Activated CD8-positive, alpha-beta memory T cell treated with anti-CD3 and anti-CD28 coated beads, Interleukin-2, amount 10 ng/mL, durations not matched to agents 7 days and 5 days (primary cell): ENCODE results near the gene CACNA2D3. TPM values are rescaled to one million over a fixed set of nuclear protein-coding genes. Genes with fewer than 3 reads are reported as not detected.
"Not testable (repeated sequence)": the region's sequence is repeated elsewhere in the genome, so short reads cannot be mapped to it uniquely, and the experiment has no call there.

Experiments
- ATAC-seq: fragments of 150-1000 bp; cut with Tn5 transposase; one replicate; pipeline ENCODE4 v1.10.0; 2021; ENCODE audit warnings: moderate library complexity
- CTCF ChIA-PET: fragments of 350-600 bp; sonication (Branson Sonifier 250); formaldehyde crosslinking; loops from one replicate; lab custom pipeline; 2021; ENCODE audit warnings: antibody characterized with exemption; lab: Charles Lee
- DNase-seq: peaks from one replicate; pipeline ENCODE4 v3.0.0-alpha.2; 2020
- H3K27ac Mint-ChIP-seq: one replicate; pipeline ENCODE4 v1.8.0; 2021; ENCODE audit warnings: mild to moderate bottlenecking, mixed read lengths
- H3K27me3 Mint-ChIP-seq: one replicate; pipeline ENCODE4 v1.8.0; 2021; ENCODE audit warnings: mixed read lengths
- H3K36me3 Mint-ChIP-seq: one replicate; pipeline ENCODE4 v1.8.0; 2021; ENCODE audit warnings: mild to moderate bottlenecking, mixed read lengths
- H3K4me1 Mint-ChIP-seq: one replicate; pipeline ENCODE4 v1.8.0; 2021; ENCODE audit warnings: mixed read lengths
- H3K4me3 Mint-ChIP-seq: one replicate; pipeline ENCODE4 v1.8.0; 2021; ENCODE audit warnings: mild to moderate bottlenecking, moderate library complexity, mixed read lengths
- H3K9me3 Mint-ChIP-seq: one replicate; pipeline ENCODE4 v1.8.0; 2022; ENCODE audit warnings: low read depth, mixed read lengths
- total RNA-seq, 2 experiments: library from RNA; stranded (reverse); gene quantifications; one replicate each; pipeline ENCODE4 v1.2.3, GENCODE V29; 2021

Gene CACNA2D3
- total RNA-seq, 2 experiments from 2014 or later = not detected

- H3K4me3 Mint-ChIP-seq, CTCF ChIA-PET, ATAC-seq, H3K36me3 Mint-ChIP-seq, H3K4me1 Mint-ChIP-seq, H3K27ac Mint-ChIP-seq, H3K9me3 Mint-ChIP-seq, DNase-seq: not testable (repeated sequence)
- H3K27me3 Mint-ChIP-seq = peaks cover 25% of the 10 kb centered on the region
These were observed 6.2 kb upstream of the CACNA2D3 start for GRCh38 chr3:54116129-54116528.

- Mint-ChIP-seq H3K36me3 (peaks cover 2% of the 10 kb centered on the region), H3K4me1 (peaks cover 2% of the 10 kb centered on the region), H3K27me3 (peaks cover 53% of the 10 kb centered on the region), H3K27ac (no peak overlapping the region), H3K4me3 (no peak overlapping the region), H3K9me3 (no peaks in the 10 kb centered on the region)
- CTCF ChIA-PET = no interaction called here
- DNase-seq (no peak), ATAC-seq (no peak)
These were observed 1.5 kb upstream of the CACNA2D3 start for GRCh38 chr3:54120657-54121413.

GRCh38 chr3:54121414-54122323, 683 bp upstream of the CACNA2D3 start:
- no peak overlapping the region for H3K4me3 Mint-ChIP-seq
- no peak for DNase-seq
- peaks cover 2% of the 10 kb centered on the region for H3K36me3 Mint-ChIP-seq
- CTCF ChIA-PET = no interaction called here
- H3K27me3 Mint-ChIP-seq = peaks cover 54% of the 10 kb centered on the region
- H3K4me1 Mint-ChIP-seq = peaks cover 2% of the 10 kb centered on the region
- H3K9me3 Mint-ChIP-seq = no peaks in the 10 kb centered on the region
- H3K27ac Mint-ChIP-seq = no peak overlapping the region
- ATAC-seq = no peak

GRCh38 chr3:54123003-54123775, 837 bp downstream of the CACNA2D3 start:
- peaks cover 51% of the 10 kb centered on the region for H3K27me3 Mint-ChIP-seq
- H3K4me1 Mint-ChIP-seq = peaks cover 2% of the 10 kb centered on the region
- H3K36me3 Mint-ChIP-seq = peaks cover 2% of the 10 kb centered on the region
- no peaks in the 10 kb centered on the region for H3K9me3 Mint-ChIP-seq
- CTCF ChIA-PET = no interaction called here
- H3K27ac Mint-ChIP-seq = peak overlapping the region; percentile 44
- no peak overlapping the region for H3K4me3 Mint-ChIP-seq
- ATAC-seq (no peak), DNase-seq (no peak)

GRCh38 chr3:54123776-54124196, 1.4 kb downstream of the CACNA2D3 start:
- Mint-ChIP-seq H3K9me3 (no peaks in the 10 kb centered on the region), H3K4me3 (no peak overlapping the region)
- CTCF ChIA-PET = no interaction called here

GRCh38 chr3:54125300-54125699, 2.9 kb downstream of the CACNA2D3 start:
- Mint-ChIP-seq H3K9me3 (no peaks in the 10 kb centered on the region), H3K27me3 (peaks cover 40% of the 10 kb centered on the region), H3K4me1 (peaks cover 2% of the 10 kb centered on the region), H3K36me3 (peaks cover 2% of the 10 kb centered on the region), H3K27ac (no peak overlapping the region), H3K4me3 (no peak overlapping the region)
- CTCF ChIA-PET = no interaction called here
- no peak for DNase-seq
- ATAC-seq = no peak

More at GRCh38 chr3:54123776-54124196, 1.4 kb downstream of the CACNA2D3 start:
- no peak overlapping the region for H3K27ac Mint-ChIP-seq
- peaks cover 49% of the 10 kb centered on the region for H3K27me3 Mint-ChIP-seq
- H3K36me3 Mint-ChIP-seq = peaks cover 2% of the 10 kb centered on the region
- H3K4me1 Mint-ChIP-seq = peaks cover 2% of the 10 kb centered on the region
- DNase-seq = no peak
- ATAC-seq = no peak

- Mint-ChIP-seq H3K27ac (no peak overlapping the region), H3K4me1 (peaks cover 2% of the 10 kb centered on the region), H3K9me3 (no peaks in the 10 kb centered on the region), H3K36me3 (peaks cover 2% of the 10 kb centered on the region), H3K4me3 (no peak overlapping the region), H3K27me3 (peaks cover 31% of the 10 kb centered on the region)
- no peak for ATAC-seq
- no peak for DNase-seq
- CTCF ChIA-PET = no interaction called here
These were observed 4.2 kb downstream of the CACNA2D3 start for GRCh38 chr3:54126551-54126950.

GRCh38 chr3:54127499-54128056, 5.2 kb downstream of the CACNA2D3 start:
- ATAC-seq = no peak
- Mint-ChIP-seq H3K27ac (no peak overlapping the region), H3K36me3 (peaks cover 2% of the 10 kb centered on the region), H3K4me1 (peaks cover 2% of the 10 kb centered on the region), H3K9me3 (no peaks in the 10 kb centered on the region), H3K4me3 (no peak overlapping the region), H3K27me3 (peaks cover 31% of the 10 kb centered on the region)
- no peak for DNase-seq
- CTCF ChIA-PET = no interaction called here

GRCh38 chr3:54131026-54131605, 8.8 kb downstream of the CACNA2D3 start:
- no peak for DNase-seq
- no peaks in the 10 kb centered on the region for H3K9me3 Mint-ChIP-seq
- ATAC-seq = no peak
- H3K27me3 Mint-ChIP-seq = no peaks in the 10 kb centered on the region
- H3K27ac Mint-ChIP-seq = no peak overlapping the region
- H3K4me1 Mint-ChIP-seq = no peaks in the 10 kb centered on the region
- CTCF ChIA-PET = no interaction called here
- no peak overlapping the region for H3K4me3 Mint-ChIP-seq
- no peaks in the 10 kb centered on the region for H3K36me3 Mint-ChIP-seq

- Mint-ChIP-seq H3K4me3 (no peak overlapping the region), H3K27me3 (no peaks in the 10 kb centered on the region), H3K9me3 (no peaks in the 10 kb centered on the region), H3K27ac (no peak overlapping the region), H3K36me3 (no peaks in the 10 kb centered on the region), H3K4me1 (no peaks in the 10 kb centered on the region)
- DNase-seq (no peak), ATAC-seq (no peak)
- CTCF ChIA-PET = no interaction called here
These were observed 9.5 kb downstream of the CACNA2D3 start for GRCh38 chr3:54131890-54132289.

- DNase-seq (no peak), ATAC-seq (no peak)
- H3K4me1 Mint-ChIP-seq = no peaks in the 10 kb centered on the region
- no peaks in the 10 kb centered on the region for H3K27me3 Mint-ChIP-seq
- CTCF ChIA-PET = no interaction called here
- no peaks in the 10 kb centered on the region for H3K9me3 Mint-ChIP-seq
- H3K4me3 Mint-ChIP-seq = no peak overlapping the region
- no peak overlapping the region for H3K27ac Mint-ChIP-seq
- no peaks in the 10 kb centered on the region for H3K36me3 Mint-ChIP-seq
These were observed 10.3 kb downstream of the CACNA2D3 start for GRCh38 chr3:54132685-54133084.

GRCh38 chr3:54133196-54133595, 10.8 kb downstream of the CACNA2D3 start:
- Mint-ChIP-seq H3K4me3 (no peak overlapping the region), H3K36me3 (no peaks in the 10 kb centered on the region), H3K9me3 (no peaks in the 10 kb centered on the region), H3K27ac (no peak overlapping the region), H3K4me1 (no peaks in the 10 kb centered on the region), H3K27me3 (no peaks in the 10 kb centered on the region)
- no peak for DNase-seq
- CTCF ChIA-PET = no interaction called here
- no peak for ATAC-seq

GRCh38 chr3:54134155-54134554, 11.8 kb downstream of the CACNA2D3 start:
- ATAC-seq (no peak), DNase-seq (no peak)
- Mint-ChIP-seq H3K27ac (no peak overlapping the region), H3K9me3 (no peaks in the 10 kb centered on the region), H3K36me3 (no peaks in the 10 kb centered on the region), H3K27me3 (no peaks in the 10 kb centered on the region), H3K4me3 (no peak overlapping the region), H3K4me1 (no peaks in the 10 kb centered on the region)
- CTCF ChIA-PET = no interaction called here
